ENCODE results near the gene RNASE7. TPM values are rescaled to one million over a fixed set of nuclear protein-coding genes. Genes with fewer than 3 reads are reported as not detected.

RNASE7 gene
- total RNA-seq, 2 experiments from 2014 or later: not detected

GRCh38 chr14:21018286-21018685 is 23.9 kb upstream of the RNASE7 start:
- H3K9me3 ChIP-seq (ENCODE audit: low read length): no peaks in the 10 kb centered on the region
- intact Hi-C loops (cut with micrococcal nuclease; ENCODE audit: unreplicated experiment): no loop called here
- no peaks in the 10 kb centered on the region for H3K79me2 ChIP-seq (ENCODE audit: insufficient read depth, low read depth, low read length)
- H2AFZ ChIP-seq (ENCODE audit: low read length): no peak overlapping the region
- no TSS peak for BruUV-seq (replicated peaks)
- CTCF ChIA-PET (ENCODE audit: unreplicated experiment): no interaction called here
- DNase-seq (ENCODE audit: low spot score): no peak
- POLR2A ChIA-PET: interaction anchor here (0.6 kb wide), 1 partner anchor 1169 kb away, joined by 3 read pairs; no protein-coding TSS in a partner anchor
- H4K20me1 ChIP-seq (ENCODE audit: insufficient read depth, low read length): no peaks in the 10 kb centered on the region
- no peak overlapping the region for H3K4me2 ChIP-seq (ENCODE audit: low read length)
- H3K4me1 ChIP-seq (ENCODE audit: insufficient read depth, low read length, poor library complexity, severe bottlenecking): no peaks in the 10 kb centered on the region
- no peak overlapping the region for H3K4me3 ChIP-seq (ENCODE audit: low read depth, low read length, poor library complexity, severe bottlenecking)
- TF ChIP-seq CTCF (conservative IDR thresholded peaks at IDR 0.05; ENCODE audit: low read length) (no peak), EZH2phosphoT487 (IDR thresholded peaks at IDR 0.05; ENCODE audit: borderline replicate concordance, low read depth, low read length) (no peak)
- H3K36me3 ChIP-seq (ENCODE audit: insufficient read depth, low read length): no peaks in the 10 kb centered on the region
- no peak overlapping the region for H3K27ac ChIP-seq (ENCODE audit: low read depth, low read length, poor library complexity, severe bottlenecking)
- no peaks in the 10 kb centered on the region for H3K9me2 ChIP-seq (ENCODE audit: insufficient read depth, low read length)

DNA sequence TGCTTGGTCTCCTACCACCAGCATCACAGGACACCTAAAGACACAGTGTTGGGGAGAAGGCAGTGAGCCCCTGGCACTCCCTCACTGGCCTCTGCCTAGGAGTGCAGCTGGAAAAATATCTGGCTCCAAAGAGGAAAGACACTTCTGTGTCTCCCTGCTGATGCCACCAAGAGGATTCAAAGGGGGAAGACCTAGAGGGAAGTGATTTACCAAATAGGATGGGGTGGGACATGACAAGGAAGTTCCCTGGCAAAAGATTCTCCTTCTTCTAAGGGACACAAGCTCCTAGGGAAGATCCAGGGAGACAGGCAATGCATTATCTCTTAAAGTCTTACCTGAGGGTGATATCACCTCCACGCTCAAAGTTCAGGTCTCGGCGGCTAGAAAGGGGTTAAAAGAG is 23.4 kb upstream of the RNASE7 start:
- no peak for TF ChIP-seq EZH2phosphoT487 (IDR thresholded peaks at IDR 0.05; ENCODE audit: borderline replicate concordance, low read depth, low read length)
- no peak for TF ChIP-seq CTCF (conservative IDR thresholded peaks at IDR 0.05; ENCODE audit: low read length)
- no peak overlapping the region for H2AFZ ChIP-seq (ENCODE audit: low read length)
- no peak for DNase-seq (ENCODE audit: low spot score)
- POLR2A ChIA-PET: no interaction called here
- CTCF ChIA-PET (ENCODE audit: unreplicated experiment): no interaction called here
- H3K4me1 ChIP-seq (ENCODE audit: insufficient read depth, low read length, poor library complexity, severe bottlenecking): no peaks in the 10 kb centered on the region
- no peaks in the 10 kb centered on the region for H3K79me2 ChIP-seq (ENCODE audit: insufficient read depth, low read depth, low read length)
- no peak overlapping the region for H3K27ac ChIP-seq (ENCODE audit: low read depth, low read length, poor library complexity, severe bottlenecking)
- no peaks in the 10 kb centered on the region for H3K9me2 ChIP-seq (ENCODE audit: insufficient read depth, low read length)
- no TSS peak for BruUV-seq (replicated peaks)
- intact Hi-C loops (cut with micrococcal nuclease; ENCODE audit: unreplicated experiment): no loop called here
- no peaks in the 10 kb centered on the region for H4K20me1 ChIP-seq (ENCODE audit: insufficient read depth, low read length)
- H3K36me3 ChIP-seq (ENCODE audit: insufficient read depth, low read length): no peaks in the 10 kb centered on the region
- H3K9me3 ChIP-seq (ENCODE audit: low read length): no peaks in the 10 kb centered on the region
- H3K4me3 ChIP-seq (ENCODE audit: low read depth, low read length, poor library complexity, severe bottlenecking): no peak overlapping the region
- H3K4me2 ChIP-seq (ENCODE audit: low read length): no peak overlapping the region

- Histone ChIP-seq H3K9me2 (ENCODE audit: insufficient read depth, low read length) (no peaks in the 10 kb centered on the region), H3K27ac (ENCODE audit: low read depth, low read length, poor library complexity, severe bottlenecking) (no peak overlapping the region), H3K4me3 (ENCODE audit: low read depth, low read length, poor library complexity, severe bottlenecking) (no peak overlapping the region), H3K4me1 (ENCODE audit: insufficient read depth, low read length, poor library complexity, severe bottlenecking) (no peaks in the 10 kb centered on the region), H3K9me3 (ENCODE audit: low read length) (no peaks in the 10 kb centered on the region), H3K36me3 (ENCODE audit: insufficient read depth, low read length) (no peaks in the 10 kb centered on the region), H3K4me2 (ENCODE audit: low read length) (no peak overlapping the region), H2AFZ (ENCODE audit: low read length) (no peak overlapping the region), H4K20me1 (ENCODE audit: insufficient read depth, low read length) (no peaks in the 10 kb centered on the region), H3K79me2 (ENCODE audit: insufficient read depth, low read depth, low read length) (no peaks in the 10 kb centered on the region)
- BruUV-seq (replicated peaks): no TSS peak
- POLR2A ChIA-PET: interaction anchor here (0.7 kb wide), 1 partner anchor 56 kb away, joined by 3 read pairs; no protein-coding TSS in a partner anchor
- CTCF ChIA-PET (ENCODE audit: unreplicated experiment): no interaction called here
- intact Hi-C loops (cut with micrococcal nuclease; ENCODE audit: unreplicated experiment): no loop called here
- no peak for DNase-seq (ENCODE audit: low spot score)
- no peak for TF ChIP-seq CTCF (conservative IDR thresholded peaks at IDR 0.05; ENCODE audit: low read length)
- TF ChIP-seq EZH2phosphoT487 (IDR thresholded peaks at IDR 0.05; ENCODE audit: borderline replicate concordance, low read depth, low read length): no peak
These were observed 22.8 kb upstream of the RNASE7 start for GRCh38 chr14:21019366-21019765.

Measured in OCI-LY7 (cell line).